GM12864 (cell line): Measurements from ENCODE around the gene PCBP3.

ENCODE experiments used
- DNase-seq: peaks from one replicate; pipeline ENCODE4 v3.0.0-alpha.2; 2011; ENCODE audit warnings: low read depth
- H3K4me3 ChIP-seq: 2 replicates; pipeline ENCODE4 v1.5.1; 2011; ENCODE audit warnings: mild to moderate bottlenecking, low read depth, low read length, control low read depth
- CTCF ChIP-seq: IDR thresholded peaks from 2 replicates; pipeline ENCODE4 v1.5.1; 2011; ENCODE audit warnings: low read depth, mild to moderate bottlenecking, moderate library complexity, low read length, control low read depth, inconsistent platforms; ENCODE audit errors: missing control alignments

The PCBP3 gene

GRCh38 chr21:45791562-45792418, 148.3 kb downstream of the PCBP3 start:
- no peak overlapping the region for H3K4me3 ChIP-seq
- no peak for DNase-seq

GRCh38 chr21:45792682-45793383, 149.3 kb downstream of the PCBP3 start:
- no peak for TF ChIP-seq CTCF
- DNase-seq = no peak
- no peak overlapping the region for H3K4me3 ChIP-seq

More at GRCh38 chr21:45791562-45792418, 148.3 kb downstream of the PCBP3 start:
- TF ChIP-seq CTCF = no peak

GRCh38 chr21:45794027-45794426, 150.5 kb downstream of the PCBP3 start:
- H3K4me3 ChIP-seq = no peak overlapping the region

GRCh38 chr21:45796003-45796402, 152.5 kb downstream of the PCBP3 start:
- TF ChIP-seq CTCF = no peak
- H3K4me3 ChIP-seq = no peak overlapping the region
- DNase-seq = no peak

More at GRCh38 chr21:45794027-45794426, 150.5 kb downstream of the PCBP3 start:
- DNase-seq = no peak
- no peak for TF ChIP-seq CTCF

GRCh38 chr21:45797338-45797737, 153.8 kb downstream of the PCBP3 start:
- DNase-seq = no peak
- no peak for TF ChIP-seq CTCF
- H3K4me3 ChIP-seq = no peak overlapping the region

GRCh38 chr21:45799765-45800338, 156.3 kb downstream of the PCBP3 start:
- DNase-seq = no peak
- no peak overlapping the region for H3K4me3 ChIP-seq
- TF ChIP-seq CTCF = no peak
